ENCODE results near the gene NECTIN1.

GRCh38 chr11:119714189-119714588 is 14.8 kb downstream of the NECTIN1 start:
- no peak for TF ChIP-seq YY1 (IDR thresholded peaks at IDR 0.05; ENCODE audit: insufficient read depth, insufficient replicate concordance, low read depth, low read length)
- TF ChIP-seq, protein P1, sequence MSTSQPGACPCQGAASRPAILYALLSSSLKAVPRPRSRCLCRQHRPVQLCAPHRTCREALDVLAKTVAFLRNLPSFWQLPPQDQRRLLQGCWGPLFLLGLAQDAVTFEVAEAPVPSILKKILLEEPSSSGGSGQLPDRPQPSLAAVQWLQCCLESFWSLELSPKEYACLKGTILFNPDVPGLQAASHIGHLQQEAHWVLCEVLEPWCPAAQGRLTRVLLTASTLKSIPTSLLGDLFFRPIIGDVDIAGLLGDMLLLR (CRISPR knock-in tag; IDR thresholded peaks at IDR 0.05), result no peak
- no peak for TF ChIP-seq SRSF1 (optimal IDR thresholded peaks at IDR 0.05; ENCODE audit: low read depth, low read length)
- TF ChIP-seq CEBPB (IDR thresholded peaks at IDR 0.05; ENCODE audit: borderline replicate concordance, low read depth, low read length), result no peak
- no peak for TF ChIP-seq HMG20B (CRISPR knock-in tag; conservative IDR thresholded peaks at IDR 0.05)
- no peak for TF ChIP-seq SMARCC2 (IDR thresholded peaks at IDR 0.05)
- TF ChIP-seq DPF2 (CRISPR knock-in tag; IDR thresholded peaks at IDR 0.05; ENCODE audit: borderline replicate concordance, low read depth), result no peak
- TF ChIP-seq ELK4 (CRISPR knock-in tag; IDR thresholded peaks at IDR 0.05; ENCODE audit: borderline replicate concordance), result no peak
- no peak for TF ChIP-seq TAF15 (IDR thresholded peaks at IDR 0.05; ENCODE audit: low read depth, low read length, poor library complexity, severe bottlenecking)
- TF ChIP-seq CTCF (CRISPR knock-in tag; IDR thresholded peaks at IDR 0.05), result no peak

All from HepG2 (cell line).